Mesenchymal stem cell (in vitro differentiated cells and primary cell): ENCODE results near the gene TBC1D8B.

ENCODE experiments used
- DNase-seq: peaks from one replicate; pipeline ENCODE4 v3.0.0-alpha.2; 2013
- H2AFZ ChIP-seq: one replicate; pipeline ENCODE4 v1.6.1; 2013; ENCODE audit warnings: low read depth, mild to moderate bottlenecking, control low read depth, inconsistent platforms, low read length, moderate library complexity
- H2AK5ac ChIP-seq: 2 replicates; pipeline ENCODE4 v1.6.1; 2013; ENCODE audit warnings: low read length, moderate library complexity, mild to moderate bottlenecking, inconsistent platforms; ENCODE audit not compliant: severe bottlenecking
- H2BK120ac ChIP-seq: one replicate; pipeline ENCODE4 v1.6.1; 2013; ENCODE audit warnings: low read depth, mild to moderate bottlenecking, inconsistent platforms, low read length, moderate library complexity
- H2BK12ac ChIP-seq, 2 experiments: one replicate each; pipeline ENCODE4 v1.6.1; 2013; ENCODE audit warnings: inconsistent platforms in 2 of 2, low read length in 2 of 2, mild to moderate bottlenecking in 2 of 2, moderate library complexity in 2 of 2, control low read depth in 1 of 2
- H2BK15ac ChIP-seq: one replicate; pipeline ENCODE4 v1.6.1; 2013; ENCODE audit warnings: mild to moderate bottlenecking, low read depth, inconsistent platforms; ENCODE audit not compliant: poor library complexity, severe bottlenecking
- H2BK5ac ChIP-seq: 2 replicates; pipeline ENCODE4 v1.6.1; 2013; ENCODE audit warnings: low read depth, mild to moderate bottlenecking, low read length, control low read depth, inconsistent platforms; ENCODE audit not compliant: poor library complexity, severe bottlenecking
- H3K14ac ChIP-seq, 2 experiments: one replicate each; pipeline ENCODE4 v1.6.1; 2013; ENCODE audit warnings: inconsistent platforms in 2 of 2, low read length in 2 of 2, control low read depth in 1 of 2, mild to moderate bottlenecking in 1 of 2, moderate library complexity in 1 of 2
- H3K18ac ChIP-seq, 2 experiments: one replicate each; pipeline ENCODE4 v1.6.1; 2013; ENCODE audit warnings: inconsistent platforms in 2 of 2, low read length in 2 of 2, control low read depth in 1 of 2, low read depth in 1 of 2, mild to moderate bottlenecking in 1 of 2
- H3K23ac ChIP-seq, 2 experiments: one replicate each; pipeline ENCODE4 v1.6.1; 2013; ENCODE audit warnings: inconsistent platforms in 2 of 2, low read length in 2 of 2, mild to moderate bottlenecking in 2 of 2, moderate library complexity in 2 of 2, control low read depth in 1 of 2
- H3K27ac ChIP-seq: 2 replicates; pipeline ENCODE4 v1.5.1; 2013; ENCODE audit warnings: mild to moderate bottlenecking, moderate library complexity, low read length, control low read depth, inconsistent platforms; ENCODE audit not compliant: poor library complexity, severe bottlenecking
- H3K27me3 ChIP-seq, 2 experiments: 2 replicates each; pipeline versions ENCODE4 v1.6.1 to v1.7.0; 2013; ENCODE audit warnings: low read length in 2 of 2, mild to moderate bottlenecking in 2 of 2, moderate library complexity in 2 of 2, control low read depth in 1 of 2, inconsistent platforms in 1 of 2; ENCODE audit not compliant: control insufficient read depth in 1 of 2, insufficient read depth in 1 of 2
- H3K36me3 ChIP-seq, 2 experiments: 2 replicates each; pipeline versions ENCODE4 v1.6.1 to v1.7.0; 2013; ENCODE audit warnings: low read length in 2 of 2, control low read depth in 1 of 2, inconsistent platforms in 1 of 2, low read depth in 1 of 2, mild to moderate bottlenecking in 1 of 2; ENCODE audit not compliant: insufficient read depth in 2 of 2, control insufficient read depth in 1 of 2
- H3K4ac ChIP-seq, 2 experiments: one replicate each; pipeline ENCODE4 v1.6.1; 2013; ENCODE audit warnings: inconsistent platforms in 2 of 2, low read length in 2 of 2, mild to moderate bottlenecking in 2 of 2, moderate library complexity in 2 of 2, control low read depth in 1 of 2, low read depth in 1 of 2
- H3K4me1 ChIP-seq: 2 replicates; pipeline ENCODE4 v1.6.1; 2013; ENCODE audit warnings: low read depth, low read length, control low read depth; ENCODE audit not compliant: control insufficient read depth, insufficient read depth
- H3K4me2 ChIP-seq: 2 replicates; pipeline ENCODE4 v1.6.1; 2013; ENCODE audit warnings: low read length, mild to moderate bottlenecking, inconsistent platforms; ENCODE audit not compliant: poor library complexity, severe bottlenecking
- H3K4me3 ChIP-seq, 2 experiments: 2 replicates each; pipeline versions ENCODE4 v1.5.1 to v1.7.0; 2013; ENCODE audit warnings: low read length in 2 of 2, mild to moderate bottlenecking in 2 of 2, control low read depth in 1 of 2, low read depth in 1 of 2; ENCODE audit not compliant: insufficient read depth in 1 of 2
- H3K79me1 ChIP-seq: replicated peaks from 2 replicates; pipeline ENCODE4 v1.6.1; 2013; ENCODE audit warnings: mild to moderate bottlenecking, control low read depth, low read length, inconsistent platforms; ENCODE audit not compliant: poor library complexity, severe bottlenecking
- H3K9ac ChIP-seq: 2 replicates; pipeline ENCODE4 v1.7.0; 2013; ENCODE audit warnings: mild to moderate bottlenecking, low read length, moderate library complexity
- H3K9me3 ChIP-seq: 2 replicates; pipeline ENCODE4 v1.7.0; 2013; ENCODE audit warnings: mild to moderate bottlenecking, low read length; ENCODE audit not compliant: control insufficient read depth
- H4K8ac ChIP-seq: one replicate; pipeline ENCODE4 v1.6.1; 2013; ENCODE audit warnings: inconsistent platforms, mild to moderate bottlenecking, low read length, moderate library complexity
- H4K91ac ChIP-seq: one replicate; pipeline ENCODE4 v1.6.1; 2013; ENCODE audit warnings: mild to moderate bottlenecking, low read length, inconsistent platforms
- WGBS: methylation state at CpG from one replicate; pipeline ENCODE4 v1.1.7; 2013; ENCODE audit warnings: mixed read lengths; 5-methylcytosine and 5-hydroxymethylcytosine counted together

Gene TBC1D8B

DNA sequence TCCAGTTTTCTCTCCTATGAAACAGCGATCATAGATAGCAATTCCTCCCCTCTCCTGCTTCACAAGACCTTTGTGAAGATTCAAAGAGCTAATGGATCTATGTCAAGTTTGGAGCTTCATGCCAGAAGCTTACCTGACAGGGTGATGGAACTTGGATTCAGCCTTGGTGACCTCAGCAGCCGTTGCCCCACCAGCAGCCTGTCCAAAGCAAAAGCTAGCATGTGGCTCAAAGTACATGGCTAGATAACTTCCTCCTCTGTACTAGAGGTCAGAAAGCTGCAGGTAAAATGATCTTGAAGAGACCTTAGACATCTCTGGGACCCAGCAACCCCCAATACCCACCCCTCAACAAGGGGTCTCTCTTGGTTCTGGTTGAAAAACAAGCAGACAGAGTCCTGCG lies 98.9 kb downstream of the TBC1D8B start:
- Histone ChIP-seq H3K14ac (no peak overlapping the region), H2AK5ac (no peak overlapping the region), H3K36me3 (no peaks in the 10 kb centered on the region), H2BK120ac (no peak overlapping the region), H3K79me1 (no peaks in the 10 kb centered on the region), H3K9me3 (no peaks in the 10 kb centered on the region), H3K4me2 (no peak overlapping the region), H2BK5ac (no peak overlapping the region), H3K9ac (no peak overlapping the region), H3K4ac (no peak overlapping the region), H3K18ac (no peak overlapping the region), H3K23ac (no peak overlapping the region), H2AFZ (no peak overlapping the region), H3K4me3 (no peak overlapping the region), H3K4me1 (peaks cover 14% of the 10 kb centered on the region), H2BK15ac (no peak overlapping the region), H2BK12ac (no peak overlapping the region), H4K8ac (no peak overlapping the region), H3K27ac (no peak overlapping the region), H3K27me3 (peaks cover 0 to 65% of the 10 kb centered on the region in 2 experiments), H4K91ac (no peak overlapping the region)
- 90% methylated on average over 2 of the region's 3 CpGs for WGBS
- no peak for DNase-seq

DNA sequence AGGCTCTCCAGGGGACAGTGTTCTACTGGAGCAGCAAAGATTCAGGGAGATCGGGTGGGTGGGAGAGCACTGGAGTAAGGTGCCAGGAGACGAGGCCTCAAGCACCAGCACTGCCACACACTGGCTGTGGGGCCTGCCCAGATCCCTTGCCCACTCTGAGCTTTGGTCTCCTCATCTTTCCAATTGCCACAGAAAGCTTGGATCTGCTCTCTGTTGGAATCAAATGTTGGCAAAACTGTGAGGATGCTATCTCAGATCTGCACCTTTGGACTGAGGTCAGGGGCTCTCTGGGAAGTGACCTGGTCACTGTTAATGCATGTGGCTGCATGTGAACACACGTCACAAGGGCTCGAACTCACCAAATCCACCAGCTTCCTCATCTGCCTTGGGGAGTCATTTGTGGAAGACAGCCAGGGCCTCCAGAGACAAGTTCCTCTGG lies 99.3 kb downstream of the TBC1D8B start:
- H2AFZ ChIP-seq = no peak overlapping the region
- H3K4me3 ChIP-seq = no peak overlapping the region
- H3K4me1 ChIP-seq = peaks cover 17% of the 10 kb centered on the region
- no CpG with 5 or more reads among the region's 4 CpGs for WGBS
- no peak overlapping the region for H2BK120ac ChIP-seq
- H2BK12ac ChIP-seq = no peak overlapping the region
- no peak overlapping the region for H3K14ac ChIP-seq
- H4K91ac ChIP-seq = no peak overlapping the region
- H3K4me2 ChIP-seq = no peak overlapping the region
- H3K79me1 ChIP-seq = no peaks in the 10 kb centered on the region
- no peak for DNase-seq
- H3K23ac ChIP-seq = no peak overlapping the region
- H3K9ac ChIP-seq = no peak overlapping the region
- no peaks in the 10 kb centered on the region for H3K9me3 ChIP-seq
- no peak overlapping the region for H4K8ac ChIP-seq
- no peak overlapping the region for H2BK5ac ChIP-seq
- H3K27me3 ChIP-seq = peaks cover 0 to 70% of the 10 kb centered on the region in 2 experiments
- no peak overlapping the region for H3K18ac ChIP-seq
- no peaks in the 10 kb centered on the region for H3K36me3 ChIP-seq
- no peak overlapping the region for H3K4ac ChIP-seq
- H3K27ac ChIP-seq = no peak overlapping the region
- H2BK15ac ChIP-seq = no peak overlapping the region
- no peak overlapping the region for H2AK5ac ChIP-seq

DNA sequence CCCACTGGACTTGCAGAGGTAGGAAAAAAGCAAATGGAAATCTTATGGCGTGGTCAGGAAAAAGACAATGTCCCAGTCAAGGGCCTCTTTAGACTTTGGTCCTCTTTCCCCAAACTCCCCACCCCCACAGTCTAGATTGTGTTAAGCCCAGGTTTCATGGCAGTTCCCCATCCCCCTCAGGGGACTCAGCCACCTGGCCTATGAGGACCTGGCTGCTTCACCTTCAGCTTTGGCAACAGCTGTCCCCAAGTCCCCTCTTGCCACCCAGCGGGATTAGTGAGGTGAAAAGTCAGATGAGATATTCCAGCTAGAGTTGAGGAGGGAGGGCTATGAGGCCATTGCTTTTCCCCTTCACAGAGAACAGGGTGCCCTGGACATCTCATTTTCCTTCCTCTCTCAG lies 100.2 kb downstream of the TBC1D8B start:
- WGBS = 100% methylated on average over 1 of the region's 2 CpGs

DNA sequence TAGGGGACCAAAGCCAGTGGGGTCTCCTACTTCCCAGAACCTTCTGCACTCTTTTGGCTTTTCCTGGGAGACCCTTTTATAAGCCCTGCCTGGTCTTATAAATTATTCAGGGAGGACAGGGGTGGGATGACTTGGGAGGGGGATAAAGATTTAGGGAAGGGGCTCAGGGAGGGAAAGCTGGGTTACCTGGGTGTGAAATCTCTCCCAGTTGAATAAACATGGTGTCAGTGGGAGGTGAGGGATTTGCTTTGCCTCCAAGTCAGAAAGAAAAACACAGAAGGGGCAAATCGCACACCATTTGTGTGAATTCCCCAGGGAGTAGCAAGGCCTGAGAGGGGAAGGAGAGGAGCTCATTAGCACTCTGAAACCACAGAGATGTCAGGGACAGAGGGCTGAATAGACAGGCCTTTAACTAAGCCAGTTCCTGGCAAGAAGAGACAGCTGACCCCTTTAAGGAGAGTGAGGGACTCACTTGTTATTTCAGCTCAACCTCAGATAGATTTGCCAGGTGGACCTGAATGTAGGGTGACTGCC lies 100.9 kb downstream of the TBC1D8B start, which contains the start of gene RIPPLY1:
Gene RIPPLY1 (minus strand): TSS at position 51 of the 534 bp plus-strand sequence. CDS start 54 bp downstream, outside the sequence.
- Histone ChIP-seq H3K23ac (no peak within 1 kb of the TSS), H4K8ac (no peak within 1 kb of the TSS), H2BK15ac (no peak within 1 kb of the TSS), H3K27me3 (peaks cover 0 to 73% of the 10 kb centered on the region in 2 experiments), H2BK120ac (no peak within 1 kb of the TSS), H3K4me2 (no peak within 1 kb of the TSS), H2BK5ac (no peak within 1 kb of the TSS), H3K4me3 (no peak within 1 kb of the TSS), H3K4ac (no peak within 1 kb of the TSS), H3K79me1 (no peaks in the 10 kb centered on the region), H2BK12ac (no peak within 1 kb of the TSS), H2AK5ac (peak within 1 kb of the TSS; percentile 13), H4K91ac (no peak within 1 kb of the TSS), H3K9me3 (no peaks in the 10 kb centered on the region), H3K27ac (no peak within 1 kb of the TSS), H3K18ac (no peak within 1 kb of the TSS), H3K4me1 (peaks cover 17% of the 10 kb centered on the region), H3K14ac (no peak within 1 kb of the TSS), H3K36me3 (no peaks in the 10 kb centered on the region), H2AFZ (no peak within 1 kb of the TSS), H3K9ac (no peak within 1 kb of the TSS)
- WGBS = 59% methylated on average over 1 of the region's 1 CpG
- DNase-seq = no peak

More for the DNA sequence above, 100.2 kb downstream of the TBC1D8B start:
- Histone ChIP-seq H3K23ac (no peak overlapping the region), H3K4me1 (peaks cover 17% of the 10 kb centered on the region), H2BK15ac (no peak overlapping the region), H2AFZ (no peak overlapping the region), H3K4ac (no peak overlapping the region), H3K14ac (no peak overlapping the region), H3K27me3 (peaks cover 0 to 73% of the 10 kb centered on the region in 2 experiments), H3K4me3 (no peak overlapping the region), H2BK5ac (no peak overlapping the region), H3K27ac (no peak overlapping the region), H4K91ac (no peak overlapping the region), H3K79me1 (no peaks in the 10 kb centered on the region), H3K9me3 (no peaks in the 10 kb centered on the region), H2BK120ac (no peak overlapping the region), H3K9ac (no peak overlapping the region), H3K36me3 (no peaks in the 10 kb centered on the region), H2BK12ac (no peak overlapping the region), H3K4me2 (no peak overlapping the region), H2AK5ac (no peak overlapping the region), H3K18ac (no peak overlapping the region), H4K8ac (no peak overlapping the region)
- no peak for DNase-seq
